ENCODE results near the gene TOR2A.

DNA sequence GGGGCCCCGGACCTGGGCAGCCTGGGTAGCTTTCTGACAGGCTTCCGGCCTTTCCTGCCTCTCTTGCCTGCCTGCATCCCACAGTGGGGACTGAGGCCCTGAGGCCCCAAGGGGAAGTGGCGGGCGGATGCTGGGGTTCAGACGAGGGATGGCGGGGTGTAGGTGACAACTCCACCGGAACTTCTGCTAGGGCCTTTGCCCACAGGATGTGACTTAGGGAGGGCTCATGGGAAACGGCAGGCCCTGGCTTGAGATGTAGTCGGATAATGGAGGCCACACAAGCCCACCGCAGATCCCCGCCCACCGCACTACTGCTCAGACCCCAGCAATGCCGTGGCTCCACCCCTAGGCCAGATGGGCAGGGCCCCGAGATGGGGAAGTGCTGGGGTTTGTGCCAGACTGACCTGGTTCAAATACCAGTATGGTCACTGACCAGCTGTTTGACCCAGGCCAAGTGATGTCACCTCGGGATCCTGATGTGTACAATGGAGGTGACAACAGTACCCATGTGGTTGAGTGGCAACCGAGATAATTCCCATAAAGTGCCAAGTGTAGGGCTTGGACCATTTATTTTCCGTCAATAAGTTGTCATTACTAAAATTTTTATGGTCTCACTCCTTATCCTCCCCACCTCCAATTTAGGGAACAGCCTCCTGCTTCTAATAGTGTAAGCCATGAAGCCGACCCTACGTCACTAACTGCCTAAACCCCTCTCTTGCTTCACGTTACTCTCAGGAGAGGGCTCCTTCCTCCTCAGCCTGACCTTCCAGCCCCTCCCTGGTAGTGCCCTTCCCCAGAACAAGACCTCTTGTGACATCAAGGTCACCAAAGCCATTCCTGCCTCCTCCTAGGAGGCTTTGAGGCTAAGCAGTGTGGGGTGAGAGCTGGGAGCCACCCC, 48.3 kb upstream of the TOR2A start:
- TF ChIP-seq POLR2AphosphoS5 (IDR thresholded peaks at IDR 0.05; ENCODE audit: low read depth, low read length) (no peak), POLR2A (IDR thresholded peaks at IDR 0.05; ENCODE audit: low read depth, low read length) (peak; percentile 72)

All from GM12892 (cell line).